ENCODE results near the gene MLXIP.

DNA sequence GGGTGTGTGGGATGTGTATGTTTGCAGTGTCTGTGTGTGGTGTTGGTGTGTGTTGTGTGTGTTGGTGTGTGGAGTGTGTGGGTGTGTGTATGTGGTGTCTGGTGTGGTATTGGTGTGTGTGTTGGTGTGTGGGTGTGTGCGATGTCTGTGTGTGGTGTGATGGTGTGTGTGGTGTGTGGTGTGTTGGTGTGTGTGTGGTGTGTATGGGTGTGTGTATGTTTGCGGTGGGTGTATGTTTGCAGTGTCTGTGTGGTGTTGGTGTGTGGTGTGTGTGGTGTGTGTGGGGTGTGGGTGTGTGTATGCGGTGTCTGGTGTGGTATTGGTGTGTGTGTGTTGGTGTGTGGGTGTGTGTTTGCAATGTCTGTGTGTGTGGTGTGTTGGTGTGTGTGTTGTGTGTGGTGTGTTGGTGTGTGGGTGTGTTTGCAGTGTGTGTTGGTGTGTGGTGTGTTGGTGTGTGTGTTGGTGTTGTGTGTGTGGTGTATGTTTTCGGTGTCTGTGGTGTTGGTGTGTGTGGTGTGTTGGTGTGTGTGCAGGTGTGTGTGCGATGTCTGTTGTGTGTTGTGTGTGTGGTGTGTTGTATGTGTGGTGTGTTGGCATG lies 15.7 kb downstream of the MLXIP start:
- TF ChIP-seq, protein P1, sequence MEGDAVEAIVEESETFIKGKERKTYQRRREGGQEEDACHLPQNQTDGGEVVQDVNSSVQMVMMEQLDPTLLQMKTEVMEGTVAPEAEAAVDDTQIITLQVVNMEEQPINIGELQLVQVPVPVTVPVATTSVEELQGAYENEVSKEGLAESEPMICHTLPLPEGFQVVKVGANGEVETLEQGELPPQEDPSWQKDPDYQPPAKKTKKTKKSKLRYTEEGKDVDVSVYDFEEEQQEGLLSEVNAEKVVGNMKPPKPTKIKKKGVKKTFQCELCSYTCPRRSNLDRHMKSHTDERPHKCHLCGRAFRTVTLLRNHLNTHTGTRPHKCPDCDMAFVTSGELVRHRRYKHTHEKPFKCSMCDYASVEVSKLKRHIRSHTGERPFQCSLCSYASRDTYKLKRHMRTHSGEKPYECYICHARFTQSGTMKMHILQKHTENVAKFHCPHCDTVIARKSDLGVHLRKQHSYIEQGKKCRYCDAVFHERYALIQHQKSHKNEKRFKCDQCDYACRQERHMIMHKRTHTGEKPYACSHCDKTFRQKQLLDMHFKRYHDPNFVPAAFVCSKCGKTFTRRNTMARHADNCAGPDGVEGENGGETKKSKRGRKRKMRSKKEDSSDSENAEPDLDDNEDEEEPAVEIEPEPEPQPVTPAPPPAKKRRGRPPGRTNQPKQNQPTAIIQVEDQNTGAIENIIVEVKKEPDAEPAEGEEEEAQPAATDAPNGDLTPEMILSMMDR (IDR thresholded peaks at IDR 0.05) = no peak
- TF ChIP-seq, protein P2, sequence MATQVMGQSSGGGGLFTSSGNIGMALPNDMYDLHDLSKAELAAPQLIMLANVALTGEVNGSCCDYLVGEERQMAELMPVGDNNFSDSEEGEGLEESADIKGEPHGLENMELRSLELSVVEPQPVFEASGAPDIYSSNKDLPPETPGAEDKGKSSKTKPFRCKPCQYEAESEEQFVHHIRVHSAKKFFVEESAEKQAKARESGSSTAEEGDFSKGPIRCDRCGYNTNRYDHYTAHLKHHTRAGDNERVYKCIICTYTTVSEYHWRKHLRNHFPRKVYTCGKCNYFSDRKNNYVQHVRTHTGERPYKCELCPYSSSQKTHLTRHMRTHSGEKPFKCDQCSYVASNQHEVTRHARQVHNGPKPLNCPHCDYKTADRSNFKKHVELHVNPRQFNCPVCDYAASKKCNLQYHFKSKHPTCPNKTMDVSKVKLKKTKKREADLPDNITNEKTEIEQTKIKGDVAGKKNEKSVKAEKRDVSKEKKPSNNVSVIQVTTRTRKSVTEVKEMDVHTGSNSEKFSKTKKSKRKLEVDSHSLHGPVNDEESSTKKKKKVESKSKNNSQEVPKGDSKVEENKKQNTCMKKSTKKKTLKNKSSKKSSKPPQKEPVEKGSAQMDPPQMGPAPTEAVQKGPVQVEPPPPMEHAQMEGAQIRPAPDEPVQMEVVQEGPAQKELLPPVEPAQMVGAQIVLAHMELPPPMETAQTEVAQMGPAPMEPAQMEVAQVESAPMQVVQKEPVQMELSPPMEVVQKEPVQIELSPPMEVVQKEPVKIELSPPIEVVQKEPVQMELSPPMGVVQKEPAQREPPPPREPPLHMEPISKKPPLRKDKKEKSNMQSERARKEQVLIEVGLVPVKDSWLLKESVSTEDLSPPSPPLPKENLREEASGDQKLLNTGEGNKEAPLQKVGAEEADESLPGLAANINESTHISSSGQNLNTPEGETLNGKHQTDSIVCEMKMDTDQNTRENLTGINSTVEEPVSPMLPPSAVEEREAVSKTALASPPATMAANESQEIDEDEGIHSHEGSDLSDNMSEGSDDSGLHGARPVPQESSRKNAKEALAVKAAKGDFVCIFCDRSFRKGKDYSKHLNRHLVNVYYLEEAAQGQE (IDR thresholded peaks at IDR 0.05; ENCODE audit: insufficient read depth in 1 of 2, low read depth in 2 of 2, low read length in 1 of 2) = no peak

All from Panc1 (cell line).